C4-2B (cell line): Measurements from ENCODE around the gene VPS54.

Experiments used
- CTCF ChIP-seq: fragments of 450-650 bp; conservative IDR thresholded peaks from 2 replicates; pipeline ENCODE4 v1.5.1; 2017; ENCODE audit warnings: mild to moderate bottlenecking
- ZFX ChIP-seq: fragments of 450-650 bp; IDR thresholded peaks from 2 replicates; pipeline ENCODE4 v1.6.1; 2017

DNA sequence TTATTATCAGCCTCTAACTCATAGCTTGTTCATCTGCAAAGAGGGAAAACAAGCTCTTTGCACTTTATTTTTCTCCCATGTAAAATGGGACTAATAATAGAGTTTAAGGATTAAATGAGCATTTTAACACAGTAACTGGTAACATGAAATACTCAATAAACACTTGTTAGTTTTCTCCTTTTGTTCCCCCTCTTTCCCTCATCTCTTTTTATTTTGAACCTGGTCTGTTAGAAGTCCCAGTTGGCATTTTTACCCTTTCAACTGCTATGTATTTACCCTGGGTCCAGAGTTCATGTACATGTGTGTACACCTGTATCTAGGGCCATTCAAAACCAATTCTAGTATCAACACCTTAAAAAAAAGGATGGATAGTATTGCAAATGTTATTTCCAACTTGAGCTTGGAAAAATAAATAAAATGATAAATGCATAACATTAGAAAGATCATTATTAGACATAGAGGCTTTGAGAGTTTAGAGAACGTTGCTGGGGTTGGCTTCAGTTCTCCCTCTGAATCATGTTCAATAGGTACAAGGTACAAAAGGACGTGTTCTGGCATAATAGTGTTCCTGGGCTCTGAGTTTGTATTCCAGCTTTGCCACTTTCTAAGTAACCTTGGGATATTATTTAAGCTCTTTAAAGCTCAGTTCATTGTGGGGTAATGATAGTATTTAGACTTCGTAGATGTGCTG is 5.2 kb upstream of the VPS54 start:
- TF ChIP-seq CTCF (no peak), ZFX (no peak)
